GM12878 (cell line): ENCODE data around the gene KANSL2. TPM values are rescaled to one million over a fixed set of nuclear protein-coding genes. Genes with fewer than 3 reads are reported as not detected.

Experiments
- ATF3 ChIP-seq: IDR thresholded peaks from 2 replicates; pipeline ENCODE4 v1.6.1; 2011; ENCODE audit warnings: low read depth, mild to moderate bottlenecking, low read length, moderate library complexity, borderline replicate concordance; ENCODE audit errors: extremely low read depth
- BCLAF1 ChIP-seq: fragments of 450-650 bp; IDR thresholded peaks from 2 replicates; pipeline ENCODE4 v1.6.1; 2017; ENCODE audit warnings: antibody characterized with exemption, mild to moderate bottlenecking, moderate library complexity
- BHLHE40 ChIP-seq, 2 experiments: fragments of 450-650 bp in 1 of 2; IDR thresholded peaks; 2 replicates each; pipeline ENCODE4 v1.6.1; 2011 to 2017; ENCODE audit warnings: low read depth in 2 of 2, borderline replicate concordance in 1 of 2, improper control_type of control experiment in 1 of 2, low read length in 1 of 2, mild to moderate bottlenecking in 1 of 2
- BRCA1 ChIP-seq: IDR thresholded peaks from 2 replicates; pipeline ENCODE4 v1.6.1; 2011; ENCODE audit warnings: low read depth, low read length, improper control_type of control experiment
- CBX3 ChIP-seq: fragments of 200-600 bp; sonication (generic); IDR thresholded peaks from 2 replicates; pipeline ENCODE4 v1.6.1; 2016; ENCODE audit warnings: low read depth, borderline replicate concordance
- CEBPB ChIP-seq, 2 experiments: fragments of 150-350 bp in 1 of 2; IDR thresholded peaks; 2 replicates each; pipeline ENCODE4 v1.6.1; 2012 to 2014; ENCODE audit warnings: low read depth in 2 of 2, low read length in 2 of 2, borderline replicate concordance in 1 of 2, inconsistent platforms in 1 of 2
- CUX1 ChIP-seq: IDR thresholded peaks from 2 replicates; pipeline ENCODE4 v1.6.1; 2012; ENCODE audit warnings: improper control_type of control experiment, low read depth, low read length; ENCODE audit not compliant: insufficient replicate concordance
- ESRRA ChIP-seq: IDR thresholded peaks from 2 replicates; pipeline ENCODE4 v1.6.1; 2012; ENCODE audit warnings: mild to moderate bottlenecking, low read length, improper control_type of control experiment
- GATAD2B ChIP-seq: fragments of 450-650 bp; conservative IDR thresholded peaks from 2 replicates; pipeline ENCODE4 v1.6.1; 2017; ENCODE audit warnings: low read depth, mild to moderate bottlenecking, moderate library complexity
- NR2F1 ChIP-seq: fragments of 450-650 bp; conservative IDR thresholded peaks from 2 replicates; pipeline ENCODE4 v1.6.1; 2017; ENCODE audit warnings: mild to moderate bottlenecking
- PKNOX1 ChIP-seq: fragments of 450-650 bp; IDR thresholded peaks from 2 replicates; pipeline ENCODE4 v1.6.1; 2016; ENCODE audit warnings: mild to moderate bottlenecking
- SKIL ChIP-seq: fragments of 450-650 bp; IDR thresholded peaks from 2 replicates; pipeline ENCODE4 v1.6.1; 2017; ENCODE audit warnings: mild to moderate bottlenecking, low read depth, inconsistent platforms; ENCODE audit not compliant: poor library complexity, severe bottlenecking
- SMC3 ChIP-seq: IDR thresholded peaks from 2 replicates; pipeline ENCODE4 v1.6.1; 2011; ENCODE audit warnings: low read length, improper control_type of control experiment, borderline replicate concordance
- SUZ12 ChIP-seq: fragments of 200-600 bp; sonication (generic); IDR thresholded peaks from one replicate; pipeline ENCODE4 v1.6.1; 2018; ENCODE audit warnings: antibody characterized with exemption, mild to moderate bottlenecking; ENCODE audit not compliant: unreplicated experiment
- TBL1XR1 ChIP-seq: IDR thresholded peaks from 2 replicates; pipeline ENCODE4 v1.6.1; 2012; ENCODE audit warnings: low read depth, low read length, improper control_type of control experiment
- ZBTB33 ChIP-seq: fragments of 450-650 bp; IDR thresholded peaks from 2 replicates; pipeline ENCODE4 v1.6.1; 2017; ENCODE audit warnings: mild to moderate bottlenecking
- polyA plus RNA-seq, 11 experiments: library from polyadenylated mRNA; depleted of rRNA in 4 of 11; unstranded in 6 of 11; stranded (reverse) in 5 of 11; fragments of >200 nt; fragmentation: Nextera tagmentation in 4 of 11; fragmentation: Illumina TruSeq in 1 of 11; extraction: Ambion mirVana in 4 of 11; extraction: Trizol in 1 of 11; gene quantifications; 1 replicate in 1 of 11; 2 replicates in 10 of 11; pipeline versions ENCODE4 v1.2.1 to v1.2.3, GENCODE V29; 2011 to 2016; ENCODE audit warnings: inconsistent platforms in 2 of 11, missing spikeins in 2 of 11, low read depth in 1 of 11
- total RNA-seq, 4 experiments: library from RNA; depleted of rRNA in 3 of 4; stranded (reverse); fragments of >200 nt in 3 of 4; fragmentation: Illumina TruSeq in 1 of 4; extraction: Trizol in 1 of 4; gene quantifications; 2 replicates each; pipeline versions ENCODE4 v1.2.1 to v1.2.3, GENCODE V29; 2013 to 2021

KANSL2 gene
- total and polyA plus RNA-seq, 10 of the 15 experiments (the other 5 are each of a cell fraction or from before 2014, with no cell fraction given): 28.1 to 54.8 (median 40.9) TPM

GRCh38 chr12:48618541-48618940 lies 63.5 kb downstream of the KANSL2 start (continued):
- TF ChIP-seq PKNOX1 (no peak), BHLHE40 (IDR thresholded peaks at IDR 0.05; ENCODE audit: borderline replicate concordance in 1 of 2, low read depth in 2 of 2, low read length in 1 of 2) (no peak), SMC3 (peak; percentile 98), CBX3 (no peak), BRCA1 (no peak), SKIL (no peak), NR2F1 (no peak), CEBPB (IDR thresholded peaks at IDR 0.05; ENCODE audit: borderline replicate concordance in 1 of 2, low read depth in 2 of 2, low read length in 2 of 2) (no peak), BCLAF1 (no peak), SUZ12 (no peak), ZBTB33 (no peak), GATAD2B (no peak), CUX1 (no peak), TBL1XR1 (no peak), ATF3 (0 out of 2 replicates have a peak, but pooled peaks have one; percentile 15), ESRRA (no peak)
